Activated gamma-delta T cell treated with anti-CD3 and anti-CD28 coated beads, Interleukin-2, amount 50 U/mL, for 16 hours (primary cell): ENCODE measurements around the gene GTF2H1.

Source experiments
- DNase-seq: peaks from one replicate; pipeline ENCODE4 v3.0.0-alpha.2; 2020; ENCODE audit warnings: low read depth

Gene GTF2H1

GRCh38 chr11:18321969-18322711 lies at the start of gene GTF2H1, which contains the start of gene HPS5:
Gene GTF2H1, plus strand, starts transcription at chr11:18322567. Its CDS starts 10,508 bp downstream, at chr11:18333075.
Gene HPS5, minus strand, starts transcription at chr11:18322140. Its CDS starts 4,282 bp downstream, at chr11:18317858.
- peak; percentile 92 for DNase-seq

GRCh38 chr11:18277565-18278271 lies 44.6 kb upstream of the GTF2H1 start:
- no peak for DNase-seq

DNA sequence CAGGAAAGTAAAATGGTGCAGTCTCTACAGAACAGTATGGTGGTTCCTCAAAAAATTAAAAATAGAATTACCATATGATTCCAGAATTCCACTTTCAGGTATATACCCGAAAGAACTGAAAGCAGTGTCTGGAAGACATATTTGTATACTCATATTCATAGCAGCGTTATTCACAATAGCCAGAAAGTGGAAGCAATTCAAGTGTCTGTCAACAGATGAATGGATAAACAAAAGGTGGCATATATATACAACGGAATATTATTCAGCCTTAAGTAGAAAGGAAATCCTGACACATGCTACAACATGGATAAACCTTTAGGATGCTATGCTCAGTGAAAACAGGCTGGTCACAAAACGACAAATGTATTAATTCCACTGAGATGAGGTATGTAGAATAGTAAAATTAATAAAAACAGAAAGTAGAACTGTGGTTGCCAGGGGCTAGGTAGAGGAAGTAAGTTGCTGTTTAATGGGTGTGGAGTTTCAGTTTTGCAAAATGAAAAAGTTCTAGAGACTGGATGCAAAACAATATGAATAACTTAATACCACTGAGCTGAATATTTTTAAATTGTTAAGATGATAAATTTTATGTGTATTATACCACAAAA lies 41.8 kb upstream of the GTF2H1 start:
- DNase-seq: no peak

DNA sequence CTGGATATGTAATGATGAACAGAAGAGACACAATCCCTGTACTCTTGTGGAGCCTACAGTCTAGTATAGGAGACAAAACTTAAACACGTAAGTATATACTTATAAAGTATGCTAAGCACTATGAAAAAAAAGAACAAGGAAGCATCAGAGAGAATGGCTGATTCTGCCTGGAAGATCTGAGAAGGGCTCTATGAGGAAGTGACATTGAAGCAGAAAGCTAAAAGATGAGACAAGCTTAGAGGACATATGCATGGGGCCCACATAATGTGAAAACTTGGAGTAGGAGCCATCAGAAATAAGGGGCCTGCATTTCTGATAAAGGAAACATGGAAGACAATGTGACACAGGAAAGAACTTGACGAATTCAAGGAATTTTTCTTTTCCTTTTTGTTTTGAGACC lies 39.7 kb upstream of the GTF2H1 start:
- DNase-seq: no peak

- DNase-seq: no peak
These were observed 36.5 kb upstream of the GTF2H1 start for GRCh38 chr11:18285841-18286240.

DNA sequence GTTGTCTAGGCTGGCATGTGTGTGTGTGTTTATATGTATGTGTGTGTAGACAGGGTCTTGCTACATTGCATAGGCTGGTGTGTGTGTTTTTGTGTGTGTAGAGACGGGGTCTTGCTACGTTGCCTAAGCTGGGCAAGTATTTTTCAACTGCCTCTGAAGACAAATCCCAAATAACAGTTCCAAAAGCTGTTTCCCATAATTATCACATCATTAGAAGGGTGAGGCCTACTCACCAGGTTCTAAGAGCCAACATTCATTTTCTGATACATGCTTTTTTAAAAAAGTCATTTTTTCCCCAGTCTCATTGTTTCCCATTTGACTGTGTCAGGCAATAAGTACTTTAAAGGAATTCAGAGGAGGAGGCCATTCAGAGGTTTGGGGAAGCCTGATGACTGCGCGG lies 33.5 kb upstream of the GTF2H1 start:
- DNase-seq: no peak

GRCh38 chr11:18294862-18295261 lies 27.5 kb upstream of the GTF2H1 start:
- no peak for DNase-seq

GRCh38 chr11:18295316-18295715 lies 27.1 kb upstream of the GTF2H1 start:
- DNase-seq: no peak

DNA sequence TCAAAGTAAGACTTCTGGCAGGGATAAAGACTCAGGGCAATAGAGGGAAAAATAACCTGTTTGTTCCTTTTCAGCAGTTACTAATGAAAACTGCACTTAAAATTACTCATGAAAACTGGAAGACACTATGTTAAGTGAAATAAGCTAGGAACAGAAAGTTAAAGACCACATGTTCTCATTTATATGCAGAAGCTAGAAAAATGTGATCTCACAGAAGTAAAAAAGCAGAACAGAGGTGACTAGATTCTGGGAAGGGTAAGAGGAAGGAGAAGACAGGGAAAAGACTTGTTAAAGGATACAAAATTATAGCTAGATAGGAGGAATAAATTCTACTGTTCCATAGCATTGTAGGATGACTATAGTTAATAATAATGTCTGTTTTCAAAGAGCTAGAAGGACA lies 22.6 kb upstream of the GTF2H1 start:
- DNase-seq: no peak

DNA sequence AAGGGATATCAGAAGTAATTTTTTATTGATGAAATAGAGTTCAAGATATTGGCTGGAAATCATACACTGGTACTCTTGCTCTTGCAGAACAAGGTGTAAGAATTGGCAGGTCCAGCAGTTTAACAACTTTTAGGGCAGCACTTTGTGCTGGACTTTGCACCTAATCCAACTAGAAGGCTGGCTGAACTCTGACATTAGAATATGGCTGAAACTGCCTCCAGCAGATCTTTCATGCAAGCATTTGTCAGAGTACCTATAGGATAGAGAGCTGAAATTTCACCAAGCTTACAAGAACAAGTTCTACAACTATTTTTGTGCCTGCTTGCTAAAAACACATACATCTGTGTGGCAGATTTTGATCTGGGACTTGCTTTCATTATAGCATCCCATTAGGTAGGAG lies 17.6 kb upstream of the GTF2H1 start:
- no peak for DNase-seq

- DNase-seq: no peak
These were observed 14.8 kb upstream of the GTF2H1 start for GRCh38 chr11:18307461-18308139.

DNA sequence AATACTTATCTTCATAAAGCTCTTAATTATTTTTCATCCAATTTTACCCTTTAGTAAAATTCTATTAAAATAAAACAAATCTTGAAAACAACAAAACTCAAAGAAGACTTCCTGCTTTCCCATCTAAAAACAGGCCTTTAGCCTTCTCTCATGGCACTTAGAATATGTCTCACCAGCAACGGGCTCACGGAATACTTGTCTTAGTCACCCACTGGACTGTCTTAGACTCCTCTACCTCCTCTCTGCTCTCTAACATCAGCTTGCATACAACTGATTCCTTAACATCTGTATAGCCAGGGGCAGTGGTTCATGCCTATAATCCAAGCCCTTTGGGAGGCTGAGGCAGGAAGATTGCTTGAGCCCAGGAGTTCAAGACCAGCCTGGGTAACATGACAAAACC lies 14.1 kb upstream of the GTF2H1 start:
- no peak for DNase-seq

- no peak for DNase-seq
These were observed 12.7 kb upstream of the GTF2H1 start for GRCh38 chr11:18309691-18310090.

- DNase-seq: no peak
These were observed 11.5 kb upstream of the GTF2H1 start for GRCh38 chr11:18310800-18311340.

- no peak for DNase-seq
These were observed 10.4 kb upstream of the GTF2H1 start for GRCh38 chr11:18312012-18312411.

DNA sequence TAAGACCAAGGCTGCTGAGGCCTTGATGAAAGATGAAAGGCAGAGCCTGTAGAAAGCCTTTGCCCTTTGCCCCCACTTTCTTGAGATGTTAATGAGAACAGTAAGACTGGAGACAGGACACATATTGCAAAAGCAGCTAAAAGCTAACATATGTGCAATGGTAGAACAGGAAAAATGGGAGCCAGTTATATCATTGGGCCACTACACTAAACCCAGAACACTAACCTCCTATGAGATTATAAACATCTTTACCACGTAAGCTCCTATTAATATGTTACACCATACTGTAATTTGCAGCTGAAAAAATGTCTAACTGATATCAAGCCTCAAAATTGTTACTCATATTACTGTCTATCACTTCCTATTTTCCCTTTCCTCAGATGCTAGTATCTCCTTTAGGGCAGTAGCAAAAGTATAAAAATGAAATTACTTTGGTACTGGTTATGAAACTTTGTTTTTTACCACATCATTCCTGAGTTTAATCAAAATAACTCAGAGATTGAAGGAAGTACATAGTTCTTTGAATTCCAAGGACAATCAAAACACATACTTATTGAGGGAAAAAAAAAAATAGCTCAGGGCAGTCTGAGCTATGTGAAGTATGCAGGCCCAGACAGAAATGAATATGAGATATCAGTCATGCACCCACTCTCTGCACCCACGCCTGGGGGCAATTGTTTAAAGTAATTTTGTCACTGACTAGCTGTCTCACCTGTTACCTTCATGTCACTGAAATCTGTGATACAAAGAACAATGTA lies 9.5 kb upstream of the GTF2H1 start:
- DNase-seq: no peak

DNA sequence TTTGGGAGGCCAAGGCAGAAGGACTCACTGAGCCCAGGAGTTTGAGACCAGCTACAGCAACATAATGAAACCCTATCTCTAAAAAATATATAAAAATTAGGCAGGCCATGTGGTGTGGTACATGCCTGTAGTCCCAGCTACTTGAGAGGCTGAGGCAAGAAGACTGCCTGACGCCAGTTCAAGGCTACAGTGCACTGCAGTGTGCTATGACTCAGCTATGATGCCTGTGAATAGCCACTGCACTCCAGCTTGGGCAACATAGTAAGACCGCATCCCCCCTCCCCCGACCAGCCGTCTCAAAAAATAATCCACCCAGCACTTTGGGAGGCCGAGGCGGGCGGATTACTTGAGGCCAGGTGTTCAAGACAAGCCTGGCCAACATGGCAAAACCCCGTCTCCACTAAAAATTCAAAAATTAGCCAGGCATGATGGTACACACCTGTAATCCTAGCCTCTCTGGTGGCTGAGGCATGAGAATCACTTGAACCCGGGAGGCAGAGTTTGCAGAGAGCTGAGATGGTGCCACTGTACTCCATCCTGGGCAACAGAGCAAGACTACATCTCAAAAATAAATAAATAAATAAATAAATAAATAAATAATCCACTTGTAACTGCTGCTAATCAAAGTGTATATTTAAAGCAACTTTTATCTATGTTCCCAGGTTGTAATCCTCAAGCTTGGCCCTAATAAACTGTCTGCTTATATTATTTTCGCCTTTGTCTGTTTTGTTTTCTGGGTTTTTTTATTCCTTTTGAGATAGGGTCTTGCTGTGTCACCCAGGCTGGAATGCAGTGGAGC lies 8.2 kb upstream of the GTF2H1 start:
- no peak for DNase-seq

- DNase-seq: no peak
These were observed 7.4 kb upstream of the GTF2H1 start for GRCh38 chr11:18314784-18315523.

- no peak for DNase-seq
These were observed 6.5 kb upstream of the GTF2H1 start for GRCh38 chr11:18315893-18316292.

GRCh38 chr11:18317551-18317950 lies 4.8 kb upstream of the GTF2H1 start:
- DNase-seq: no peak
